GM23338 (cell line): ENCODE measurements around the gene PPP6R1. TPM values are rescaled to one million over a fixed set of nuclear protein-coding genes. Genes with fewer than 3 reads are reported as not detected.

Experiments used
- ATAC-seq: fragments of 200-7000 bp; cut with Tn5 transposase; 3 replicates; pipeline ENCODE4 v1.9.1; 2020
- DNase-seq: peaks from one replicate; pipeline ENCODE4 v3.0.0-alpha.2; 2015; ENCODE audit warnings: low spot score
- H2AFZ ChIP-seq: fragments of 200-600 bp; sonication (generic); 2 replicates; pipeline ENCODE4 v1.8.0; 2016; ENCODE audit warnings: antibody characterized with exemption, mild to moderate bottlenecking, moderate library complexity
- H3F3A ChIP-seq: fragments of 200-600 bp; sonication (generic); replicated peaks from 2 replicates; pipeline ENCODE4 v1.8.0; 2017; ENCODE audit warnings: antibody characterized with exemption, mixed run types, low read depth
- H3K27ac ChIP-seq: fragments of 200-600 bp; sonication (generic); 2 replicates; pipeline ENCODE4 v1.6.1; 2016; ENCODE audit warnings: low read depth
- H3K27me3 ChIP-seq: fragments of 200-600 bp; sonication (generic); 2 replicates; pipeline ENCODE4 v1.8.0; 2016; ENCODE audit warnings: mild to moderate bottlenecking, mixed run types, moderate library complexity; ENCODE audit not compliant: insufficient read depth
- H3K36me3 ChIP-seq: fragments of 200-600 bp; sonication (generic); 2 replicates; pipeline ENCODE4 v1.8.0; 2016; ENCODE audit warnings: mild to moderate bottlenecking; ENCODE audit not compliant: insufficient read depth
- H3K4me1 ChIP-seq: fragments of 200-600 bp; sonication (generic); 2 replicates; pipeline ENCODE4 v1.8.0; 2016; ENCODE audit warnings: mild to moderate bottlenecking, moderate library complexity; ENCODE audit not compliant: insufficient read depth
- H3K4me2 ChIP-seq: fragments of 200-600 bp; sonication (generic); 2 replicates; pipeline ENCODE4 v1.7.1; 2017; ENCODE audit warnings: mixed run types
- H3K4me3 ChIP-seq: fragments of 200-600 bp; sonication (generic); 2 replicates; pipeline ENCODE4 v1.6.1; 2016; ENCODE audit warnings: mixed run types
- H3K79me2 ChIP-seq: fragments of 200-600 bp; sonication (generic); replicated peaks from 2 replicates; pipeline ENCODE4 v1.8.0; 2017; ENCODE audit warnings: mild to moderate bottlenecking; ENCODE audit not compliant: insufficient read depth
- H3K9me2 ChIP-seq: fragments of 200-600 bp; sonication (generic); 2 replicates; pipeline ENCODE4 v1.8.0; 2017; ENCODE audit not compliant: insufficient read depth
- H4K20me1 ChIP-seq: fragments of 200-600 bp; sonication (generic); replicated peaks from 2 replicates; pipeline ENCODE4 v1.8.0; 2017; ENCODE audit warnings: mild to moderate bottlenecking; ENCODE audit not compliant: insufficient read depth
- H3K27ac Mint-ChIP-seq: 2 replicates; pipeline ENCODE4 v1.8.0; 2020; ENCODE audit warnings: inconsistent platforms, mild to moderate bottlenecking, moderate library complexity, mixed read lengths
- H3K27me3 Mint-ChIP-seq: 3 replicates; pipeline ENCODE4 v1.8.0; 2022; ENCODE audit warnings: low read depth, mild to moderate bottlenecking, moderate library complexity, mixed read lengths, inconsistent platforms; ENCODE audit not compliant: insufficient read depth, poor library complexity
- H3K36me3 Mint-ChIP-seq: 3 replicates; pipeline ENCODE4 v1.8.0; 2021; ENCODE audit warnings: low read depth, mild to moderate bottlenecking, inconsistent platforms, moderate library complexity, mixed read lengths
- H3K4me1 Mint-ChIP-seq: 3 replicates; pipeline ENCODE4 v1.8.0; 2020; ENCODE audit warnings: mild to moderate bottlenecking, inconsistent platforms, mixed read lengths
- H3K4me3 Mint-ChIP-seq: 3 replicates; pipeline ENCODE4 v1.8.0; 2021; ENCODE audit warnings: moderate library complexity, mild to moderate bottlenecking, inconsistent platforms, mixed read lengths
- H3K9me3 Mint-ChIP-seq: 3 replicates; pipeline ENCODE4 v1.8.0; 2020; ENCODE audit warnings: moderate library complexity, mild to moderate bottlenecking, inconsistent platforms, mixed read lengths
- CREB1 ChIP-seq: fragments of 250-450 bp; sonication (Bioruptor Pico); IDR thresholded peaks from 2 replicates; pipeline ENCODE4 v1.5.0; 2020; ENCODE audit warnings: low read depth, mild to moderate bottlenecking, moderate library complexity
- CTCF ChIP-seq, 2 experiments: fragments of 200-600 bp in 1 of 2; sonication (generic) in 1 of 2; conservative IDR thresholded peaks; 2 replicates each; pipeline versions ENCODE4 v1.5.1 to v1.6.1; 2016 to 2017; ENCODE audit warnings: antibody characterized with exemption in 2 of 2, low read depth in 2 of 2, mild to moderate bottlenecking in 2 of 2, moderate library complexity in 1 of 2
- ETS1 ChIP-seq: IDR thresholded peaks from 2 replicates; pipeline ENCODE4 v1.6.1; 2016; ENCODE audit warnings: antibody characterized with exemption
- EZH2 ChIP-seq: fragments of 200-600 bp; sonication (generic); IDR thresholded peaks from one replicate; pipeline ENCODE4 v1.8.0; 2017; ENCODE audit warnings: antibody characterized with exemption, mild to moderate bottlenecking, low read depth; ENCODE audit not compliant: unreplicated experiment
- EZH2phosphoT487 ChIP-seq: fragments of 200-600 bp; sonication (generic); IDR thresholded peaks from one replicate; pipeline ENCODE4 v1.8.1; 2018; ENCODE audit warnings: antibody characterized with exemption; ENCODE audit not compliant: unreplicated experiment
- JUNB ChIP-seq: IDR thresholded peaks from one replicate; pipeline ENCODE4 v1.6.1; 2016; ENCODE audit warnings: antibody characterized with exemption; ENCODE audit not compliant: unreplicated experiment
- NANOG ChIP-seq: IDR thresholded peaks from 2 replicates; pipeline ENCODE4 v1.6.1; 2016; ENCODE audit warnings: antibody characterized with exemption, borderline replicate concordance
- POLR2AphosphoS5 ChIP-seq: IDR thresholded peaks from 2 replicates; pipeline ENCODE4 v1.6.1; 2016; ENCODE audit warnings: antibody characterized with exemption, low read depth
- REST ChIP-seq: IDR thresholded peaks from one replicate; pipeline ENCODE4 v1.6.1; 2018; ENCODE audit warnings: antibody characterized with exemption; ENCODE audit not compliant: unreplicated experiment
- STAT1 ChIP-seq: IDR thresholded peaks from one replicate; pipeline ENCODE4 v1.6.1; 2016; ENCODE audit warnings: antibody characterized with exemption; ENCODE audit not compliant: unreplicated experiment
- ZNF114 ChIP-seq: fragments of 250-450 bp; sonication (Bioruptor Pico); IDR thresholded peaks from 2 replicates; pipeline ENCODE4 v1.5.0; 2020; ENCODE audit warnings: mild to moderate bottlenecking, moderate library complexity
- ZNF331 ChIP-seq: fragments of 250-450 bp; sonication (Bioruptor Pico); IDR thresholded peaks from 2 replicates; pipeline ENCODE4 v1.5.0; 2020; ENCODE audit warnings: low read depth, mild to moderate bottlenecking, moderate library complexity
- ZNF462 ChIP-seq: fragments of 250-450 bp; sonication (Bioruptor Pico); IDR thresholded peaks from 2 replicates; pipeline ENCODE4 v1.5.0; 2020; ENCODE audit warnings: mild to moderate bottlenecking, moderate library complexity
- polyA plus RNA-seq: library from polyadenylated mRNA; unstranded; fragments of >200 nt; fragmentation: Nextera tagmentation; extraction: Ambion mirVana; gene quantifications from 2 replicates; pipeline ENCODE4 v1.2.1, GENCODE V29; 2016
- total RNA-seq: library from RNA; depleted of rRNA; stranded (reverse); fragments of >200 nt; shearing (Covaris generic); gene quantifications from 2 replicates; pipeline ENCODE4 v1.2.3, GENCODE V29; 2014

PPP6R1 gene
- total and polyA plus RNA-seq, 2 experiments from 2014 or later: 22.2 to 70.8 TPM

GRCh38 chr19:55299991-55300390 lies 41.2 kb upstream of the PPP6R1 start:
- Histone ChIP-seq H3K27ac (no peak overlapping the region), H3F3A (peaks cover 18% of the 10 kb centered on the region), H2AFZ (no peak overlapping the region), H3K4me1 (peaks cover 5% of the 10 kb centered on the region; the same call in 1 of the 2 replicates), H3K9me2 (no peaks in the 10 kb centered on the region), H3K4me3 (no peak overlapping the region), H3K27me3 (no peaks in the 10 kb centered on the region), H4K20me1 (no peaks in the 10 kb centered on the region; the same call in 1 of the 2 replicates), H3K4me2 (no peak overlapping the region), H3K79me2 (no peaks in the 10 kb centered on the region), H3K36me3 (peaks cover 11% of the 10 kb centered on the region)
- DNase-seq (no peak), ATAC-seq (no peak)
- Mint-ChIP-seq H3K4me3 (no peak overlapping the region), H3K4me1 (peaks cover 20% of the 10 kb centered on the region), H3K36me3 (peaks cover 55% of the 10 kb centered on the region), H3K27ac (no peak overlapping the region), H3K27me3 (peaks cover 20% of the 10 kb centered on the region), H3K9me3 (no peaks in the 10 kb centered on the region; the same call in 2 of the 3 replicates)
- TF ChIP-seq EZH2phosphoT487 (no peak), NANOG (no peak), ETS1 (no peak), ZNF462 (CRISPR knock-in tag) (no peak), ZNF331 (no peak), ZNF114 (CRISPR knock-in tag) (no peak), REST (no peak), STAT1 (no peak), POLR2AphosphoS5 (no peak), EZH2 (no peak), JUNB (no peak), CTCF (conservative IDR thresholded peaks at IDR 0.05; ENCODE audit: low read depth in 2 of 2) (no peak), CREB1 (no peak)
